CD14-positive monocyte (primary cell): Measurements from ENCODE around the gene ZBTB5. TPM values are rescaled to one million over a fixed set of nuclear protein-coding genes. Genes with fewer than 3 reads are reported as not detected.

ENCODE experiments used
- DNase-seq, 3 donors: peaks; one replicate each; pipeline ENCODE4 v3.0.0-alpha.2; 2011 to 2022
- H2AFZ ChIP-seq: 2 replicates; pipeline ENCODE4 v1.6.0; 2012; ENCODE audit warnings: mild to moderate bottlenecking, low read depth, low read length, inconsistent platforms; ENCODE audit not compliant: insufficient read depth, poor library complexity, severe bottlenecking
- H3K27ac ChIP-seq, 2 donors: 1 replicate in 1 of 2; 2 replicates in 1 of 2; pipeline ENCODE4 v1.5.1; 2012 to 2013; ENCODE audit warnings: low read length in 2 of 2, control low read depth in 1 of 2, inconsistent platforms in 1 of 2, low read depth in 1 of 2, mild to moderate bottlenecking in 1 of 2
- H3K27me3 ChIP-seq, 2 donors: one replicate each; pipeline versions ENCODE4 v1.6.0 to v1.6.1; 2011 to 2013; ENCODE audit warnings: low read length in 2 of 2; ENCODE audit not compliant: control insufficient read depth in 2 of 2, insufficient read depth in 2 of 2
- H3K36me3 ChIP-seq, 2 donors: replicated peaks in 1 of 2; 1 replicate in 1 of 2; 2 replicates in 1 of 2; pipeline versions ENCODE4 v1.5.1 to v1.6.1; 2012 to 2013; ENCODE audit warnings: low read length in 2 of 2, control low read depth in 1 of 2, inconsistent platforms in 1 of 2, mild to moderate bottlenecking in 1 of 2; ENCODE audit not compliant: insufficient read depth in 2 of 2, control insufficient read depth in 1 of 2
- H3K4me1 ChIP-seq, 2 donors: 1 replicate in 1 of 2; 2 replicates in 1 of 2; pipeline versions ENCODE4 v1.5.1 to v1.6.1; 2012 to 2013; ENCODE audit warnings: low read length in 2 of 2, control low read depth in 1 of 2, inconsistent platforms in 1 of 2, mild to moderate bottlenecking in 1 of 2, moderate library complexity in 1 of 2; ENCODE audit not compliant: insufficient read depth in 2 of 2, control insufficient read depth in 1 of 2
- H3K4me2 ChIP-seq: replicated peaks from 2 replicates; pipeline ENCODE3; 2012; ENCODE audit warnings: low read length, moderate library complexity, mild to moderate bottlenecking; ENCODE audit not compliant: poor library complexity, severe bottlenecking; ENCODE audit errors: extremely low read depth
- H3K4me3 ChIP-seq, 3 experiments: fragments of 200-600 bp in 1 of 3; sonication (generic) in 1 of 3; replicated peaks in 1 of 3; 1 replicate in 2 of 3; 2 replicates in 1 of 3; pipeline ENCODE4 v1.5.1; 2011 to 2013; ENCODE audit warnings: low read length in 3 of 3, mild to moderate bottlenecking in 3 of 3, control low read depth in 2 of 3, low read depth in 2 of 3, inconsistent platforms in 1 of 3, moderate library complexity in 1 of 3
- H3K79me2 ChIP-seq: 2 replicates; pipeline ENCODE4 v1.6.0; 2012; ENCODE audit warnings: mild to moderate bottlenecking, control low read depth, inconsistent platforms, low read length, moderate library complexity; ENCODE audit not compliant: insufficient read depth
- H3K9ac ChIP-seq: 2 replicates; pipeline ENCODE4 v1.6.0; 2017; ENCODE audit warnings: low read length, mild to moderate bottlenecking; ENCODE audit not compliant: insufficient read depth, poor library complexity, severe bottlenecking
- H3K9me3 ChIP-seq, 2 donors: replicated peaks in 1 of 2; 1 replicate in 1 of 2; 2 replicates in 1 of 2; pipeline versions ENCODE4 v1.5.1 to v1.6.1; 2012 to 2013; ENCODE audit warnings: low read length in 2 of 2, control low read depth in 1 of 2; ENCODE audit not compliant: control insufficient read depth in 1 of 2, insufficient read depth in 1 of 2
- H4K20me1 ChIP-seq: 2 replicates; pipeline ENCODE4 v1.6.0; 2012; ENCODE audit warnings: mild to moderate bottlenecking, low read length, control low read depth, moderate library complexity; ENCODE audit not compliant: insufficient read depth
- H3K27ac Mint-ChIP-seq, 7 donors: one replicate each; pipeline ENCODE4 v1.8.0; 2020; ENCODE audit warnings: mild to moderate bottlenecking in 7 of 7, mixed read lengths in 7 of 7, moderate library complexity in 6 of 7, inconsistent platforms in 2 of 7
- H3K27me3 Mint-ChIP-seq, 3 donors: one replicate each; pipeline ENCODE4 v1.8.0; 2021 to 2022; ENCODE audit warnings: low read depth in 3 of 3, mild to moderate bottlenecking in 3 of 3, mixed read lengths in 3 of 3, moderate library complexity in 3 of 3, inconsistent platforms in 1 of 3
- H3K36me3 Mint-ChIP-seq, 2 donors: one replicate each; pipeline ENCODE4 v1.8.0; 2020; ENCODE audit warnings: mixed read lengths in 2 of 2, inconsistent platforms in 1 of 2, mild to moderate bottlenecking in 1 of 2
- H3K4me1 Mint-ChIP-seq: one replicate; pipeline ENCODE4 v1.8.0; 2020; ENCODE audit warnings: mild to moderate bottlenecking, mixed read lengths
- H3K4me3 Mint-ChIP-seq, 2 donors: one replicate each; pipeline ENCODE4 v1.8.0; 2020; ENCODE audit warnings: mild to moderate bottlenecking in 2 of 2, mixed read lengths in 2 of 2, moderate library complexity in 1 of 2
- H3K9me3 Mint-ChIP-seq, 7 donors: one replicate each; pipeline ENCODE4 v1.8.0; 2020 to 2022; ENCODE audit warnings: mixed read lengths in 7 of 7, mild to moderate bottlenecking in 6 of 7, moderate library complexity in 6 of 7, inconsistent platforms in 2 of 7
- WGBS: methylation state at CpG from one replicate; pipeline ENCODE4 v1.1.5; 2013; ENCODE audit warnings: missing lambda C conversion rate; ENCODE audit not compliant: insufficient coverage; 5-methylcytosine and 5-hydroxymethylcytosine counted together
- intact Hi-C, 2 donors: fragments of 100-400 bp; cut with micrococcal nuclease; formaldehyde crosslinking; loops; one replicate each; pipeline versions ENCODE4 v1.15.0 to v1.15.1; 2023
- polyA plus RNA-seq, 3 donors: library from polyadenylated mRNA; depleted of rRNA in 1 of 3; unstranded in 2 of 3; stranded (reverse) in 1 of 3; fragments of 300-500 nt in 2 of 3; fragments of >200 nt in 1 of 3; fragmentation: Illumina TruSeq in 2 of 3; gene quantifications; 1 replicate in 2 of 3; 2 replicates in 1 of 3; pipeline ENCODE4 v1.2.3, GENCODE V29; 2012 to 2021
- TF ChIP-seq, protein P1 (sequence below): fragments of 200-600 bp; IDR thresholded peaks from one replicate; pipeline ENCODE4 v1.8.0; 2022; ENCODE audit warnings: antibody characterized with exemption, mild to moderate bottlenecking

The ZBTB5 gene
- polyA plus RNA-seq, 3 donors = 0.58 to 6.4 (median 1.4) TPM

DNA sequence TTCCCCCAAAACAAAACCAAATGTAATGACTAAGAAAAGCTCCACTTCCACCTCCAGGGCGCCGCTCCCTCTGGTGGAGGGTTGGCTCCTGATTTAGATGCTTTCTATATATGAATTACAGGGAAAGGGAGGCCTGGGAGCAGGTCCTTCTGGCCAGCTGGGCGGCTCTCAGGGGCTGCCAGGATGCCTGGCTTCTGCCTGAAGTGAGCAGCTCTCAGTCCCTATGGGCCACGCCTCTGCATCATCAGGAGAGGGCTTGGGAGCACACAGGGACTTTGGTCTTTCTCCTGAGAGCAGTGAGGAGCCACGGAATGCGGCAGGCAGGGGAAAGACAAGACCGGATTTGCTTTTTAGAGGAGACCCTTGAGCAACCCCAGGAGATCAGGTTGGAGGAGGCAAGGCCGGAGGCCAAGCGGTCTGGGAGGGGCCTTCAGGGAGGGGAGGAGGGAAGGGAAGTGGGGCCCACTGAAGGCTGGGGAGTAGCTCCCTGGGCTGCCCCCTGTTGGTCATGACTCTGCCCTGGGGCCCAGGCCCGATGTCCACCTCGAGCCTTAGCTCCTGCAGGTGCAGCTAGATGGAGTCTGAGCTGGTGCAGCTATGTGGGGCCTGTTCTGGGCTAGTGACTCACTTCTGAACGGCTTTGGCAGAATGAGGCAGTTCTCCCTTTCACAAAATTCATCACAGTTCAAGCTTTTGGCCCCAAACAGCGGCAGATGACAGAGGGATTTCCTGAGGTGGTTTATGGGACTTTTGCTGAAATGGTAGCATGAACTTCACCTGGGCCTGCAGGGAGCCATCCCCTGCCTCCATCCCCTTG, 54.1 kb downstream of the ZBTB5 start:
- Mint-ChIP-seq H3K36me3 (no peaks in the 10 kb centered on the region), H3K27me3 (peaks cover 0 to 5% (median 3%) of the 10 kb centered on the region in 3 donors), H3K4me3 (no peak overlapping the region), H3K27ac (peak overlapping the region in 2 of 7 donors; percentile 45 to 50), H3K9me3 (no peaks in the 10 kb centered on the region), H3K4me1 (peaks cover 6% of the 10 kb centered on the region)
- no peaks in the 10 kb centered on the region for H3K27me3 ChIP-seq
- H3K9ac ChIP-seq = no peak overlapping the region
- H3K9me3 ChIP-seq = no peaks in the 10 kb centered on the region
- no peak overlapping the region for H3K4me3 ChIP-seq
- H4K20me1 ChIP-seq = no peaks in the 10 kb centered on the region
- H3K79me2 ChIP-seq = no peaks in the 10 kb centered on the region
- WGBS = 94% methylated on average over 7 of the region's 13 CpGs
- no peak overlapping the region for H3K4me2 ChIP-seq
- no peaks in the 10 kb centered on the region for H3K36me3 ChIP-seq
- no peak overlapping the region for H3K27ac ChIP-seq
- no peak for DNase-seq
- intact Hi-C loops = no loop called here
- no peak overlapping the region for H2AFZ ChIP-seq
- TF ChIP-seq, protein P1, sequence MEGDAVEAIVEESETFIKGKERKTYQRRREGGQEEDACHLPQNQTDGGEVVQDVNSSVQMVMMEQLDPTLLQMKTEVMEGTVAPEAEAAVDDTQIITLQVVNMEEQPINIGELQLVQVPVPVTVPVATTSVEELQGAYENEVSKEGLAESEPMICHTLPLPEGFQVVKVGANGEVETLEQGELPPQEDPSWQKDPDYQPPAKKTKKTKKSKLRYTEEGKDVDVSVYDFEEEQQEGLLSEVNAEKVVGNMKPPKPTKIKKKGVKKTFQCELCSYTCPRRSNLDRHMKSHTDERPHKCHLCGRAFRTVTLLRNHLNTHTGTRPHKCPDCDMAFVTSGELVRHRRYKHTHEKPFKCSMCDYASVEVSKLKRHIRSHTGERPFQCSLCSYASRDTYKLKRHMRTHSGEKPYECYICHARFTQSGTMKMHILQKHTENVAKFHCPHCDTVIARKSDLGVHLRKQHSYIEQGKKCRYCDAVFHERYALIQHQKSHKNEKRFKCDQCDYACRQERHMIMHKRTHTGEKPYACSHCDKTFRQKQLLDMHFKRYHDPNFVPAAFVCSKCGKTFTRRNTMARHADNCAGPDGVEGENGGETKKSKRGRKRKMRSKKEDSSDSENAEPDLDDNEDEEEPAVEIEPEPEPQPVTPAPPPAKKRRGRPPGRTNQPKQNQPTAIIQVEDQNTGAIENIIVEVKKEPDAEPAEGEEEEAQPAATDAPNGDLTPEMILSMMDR = no peak
- H3K4me1 ChIP-seq = peaks cover 0 to 6% of the 10 kb centered on the region in 2 donors

DNA sequence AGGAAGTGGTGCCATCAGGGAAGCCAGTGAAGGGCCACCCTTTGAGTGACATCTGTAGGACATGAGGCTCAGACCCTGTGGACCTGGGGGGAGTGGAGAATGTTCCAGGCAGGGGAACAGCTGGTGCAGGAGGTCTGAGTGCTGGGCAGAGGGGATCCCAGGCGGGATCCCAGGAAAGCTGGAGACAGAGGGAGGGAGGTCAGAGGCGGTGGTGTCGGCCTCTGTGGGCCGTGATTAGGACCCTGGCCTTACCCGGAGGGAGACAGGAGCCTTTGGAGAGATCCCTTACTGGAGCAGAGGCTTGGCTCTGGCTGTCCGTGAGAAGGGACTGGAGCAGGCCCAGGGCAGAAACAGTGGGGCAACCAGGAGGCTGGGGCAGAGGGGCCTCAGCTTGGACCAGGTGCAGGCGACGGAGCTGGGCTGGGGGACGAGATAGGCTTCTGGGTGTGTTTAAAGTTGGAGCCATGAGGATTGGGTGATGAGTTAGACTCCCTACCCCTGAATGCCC, 54.8 kb downstream of the ZBTB5 start:
- 95% methylated on average over 6 of the region's 9 CpGs for WGBS
- TF ChIP-seq, protein P1 = no peak
- Mint-ChIP-seq H3K9me3 (no peaks in the 10 kb centered on the region), H3K27ac (no peak overlapping the region), H3K4me3 (no peak overlapping the region), H3K36me3 (no peaks in the 10 kb centered on the region), H3K4me1 (peaks cover 4% of the 10 kb centered on the region), H3K27me3 (peaks cover 0 to 4% (median 3%) of the 10 kb centered on the region in 3 donors)
- H4K20me1 ChIP-seq = no peaks in the 10 kb centered on the region
- DNase-seq = no peak
- H3K9me3 ChIP-seq = no peaks in the 10 kb centered on the region
- H3K4me1 ChIP-seq = peaks cover 0 to 4% of the 10 kb centered on the region in 2 donors
- H3K27ac ChIP-seq = no peak overlapping the region
- no peak overlapping the region for H3K4me2 ChIP-seq
- H3K4me3 ChIP-seq = no peak overlapping the region
- no peak overlapping the region for H2AFZ ChIP-seq
- H3K79me2 ChIP-seq = no peaks in the 10 kb centered on the region
- H3K27me3 ChIP-seq = no peaks in the 10 kb centered on the region
- intact Hi-C loops = no loop called here
- H3K36me3 ChIP-seq = no peaks in the 10 kb centered on the region
- H3K9ac ChIP-seq = no peak overlapping the region
